HG03196 (cell line): ENCODE results near the gene PCCA.

Experiments used
- ATAC-seq: cut with Tn5 transposase; IDR thresholded peaks from one replicate; pipeline ENCODE4 v1.9.1; 2021; ENCODE audit not compliant: unreplicated experiment

PCCA gene

DNA sequence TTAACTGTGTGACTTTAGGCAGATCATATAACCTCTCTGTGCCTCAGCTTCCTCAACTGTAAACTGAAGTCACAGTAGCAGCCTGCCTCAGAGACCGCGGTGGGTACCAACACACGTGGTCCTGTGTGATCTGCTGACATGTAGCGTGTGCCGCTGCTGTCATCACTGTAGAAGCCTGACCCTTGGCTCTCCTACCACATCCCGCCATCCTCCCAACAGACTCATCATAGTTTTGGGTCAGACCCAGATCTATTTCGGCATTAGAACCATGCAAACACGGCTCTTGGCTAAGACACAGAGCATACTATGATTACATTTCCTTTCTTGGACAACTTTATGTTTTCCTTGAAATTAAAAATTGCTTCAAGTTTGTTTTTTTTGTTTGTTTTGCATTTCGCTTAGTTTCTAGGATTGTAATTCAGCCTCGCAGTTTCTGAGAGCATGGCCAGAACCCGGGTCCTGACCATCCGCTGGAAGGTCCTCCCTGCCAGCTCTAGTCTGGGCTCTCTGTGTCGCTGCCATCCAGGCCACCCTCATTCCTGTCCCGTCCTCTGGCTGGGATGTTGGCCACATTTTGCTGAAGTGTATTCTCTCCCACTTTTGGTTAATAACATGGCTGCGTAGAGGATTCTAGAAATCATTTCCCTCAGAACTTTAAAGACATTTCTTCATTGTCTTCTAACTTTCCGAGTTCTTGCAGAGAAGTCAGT, 446.7 kb downstream of the PCCA start:
- ATAC-seq = no peak

DNA sequence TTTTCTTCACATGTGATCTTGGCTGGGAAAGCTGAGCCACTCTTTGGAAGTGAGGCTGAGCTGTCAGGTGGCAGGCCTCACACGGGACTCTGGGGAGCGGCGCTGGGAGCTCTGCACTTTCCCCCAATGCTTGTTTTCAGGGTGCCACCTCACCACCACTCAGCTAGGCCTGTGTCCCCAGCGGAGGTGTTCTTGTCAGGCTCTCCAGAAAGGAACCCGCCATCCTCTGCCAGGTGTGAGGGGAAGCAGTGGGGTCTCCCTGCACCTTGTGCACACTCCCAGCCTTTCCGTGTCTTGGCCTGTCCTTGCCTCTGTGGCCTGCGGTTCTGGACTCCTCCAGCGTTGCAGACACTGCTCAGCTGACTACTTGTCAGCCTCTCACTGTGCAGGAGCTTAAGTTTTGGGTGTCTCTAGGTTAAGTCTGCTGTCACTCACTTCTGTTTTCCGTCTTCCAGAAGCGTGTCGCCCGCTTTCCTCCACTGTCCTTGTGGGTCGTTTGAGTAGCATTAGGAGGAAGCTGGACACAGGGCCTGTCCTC, 447.8 kb downstream of the PCCA start:
- no peak for ATAC-seq

DNA sequence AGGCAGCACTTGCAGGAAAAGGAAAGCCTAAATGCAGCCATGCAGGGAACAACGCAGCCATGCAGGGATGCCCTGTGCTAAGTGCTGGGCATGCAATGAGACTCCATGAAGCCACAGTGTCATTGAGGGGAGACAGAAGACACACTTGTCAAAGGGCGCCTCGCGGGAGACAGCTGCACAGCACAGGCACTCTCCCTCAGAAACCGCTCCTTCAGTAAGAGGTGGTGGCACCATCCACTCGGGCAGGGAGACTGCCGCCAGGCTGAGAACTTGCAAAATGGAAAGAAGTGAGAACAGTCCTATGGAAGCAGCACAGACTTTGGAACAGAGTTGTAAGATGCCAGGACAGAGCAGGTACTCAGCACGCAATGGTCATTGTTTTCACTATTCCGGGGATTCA, 448.6 kb downstream of the PCCA start:
- ATAC-seq = no peak

DNA sequence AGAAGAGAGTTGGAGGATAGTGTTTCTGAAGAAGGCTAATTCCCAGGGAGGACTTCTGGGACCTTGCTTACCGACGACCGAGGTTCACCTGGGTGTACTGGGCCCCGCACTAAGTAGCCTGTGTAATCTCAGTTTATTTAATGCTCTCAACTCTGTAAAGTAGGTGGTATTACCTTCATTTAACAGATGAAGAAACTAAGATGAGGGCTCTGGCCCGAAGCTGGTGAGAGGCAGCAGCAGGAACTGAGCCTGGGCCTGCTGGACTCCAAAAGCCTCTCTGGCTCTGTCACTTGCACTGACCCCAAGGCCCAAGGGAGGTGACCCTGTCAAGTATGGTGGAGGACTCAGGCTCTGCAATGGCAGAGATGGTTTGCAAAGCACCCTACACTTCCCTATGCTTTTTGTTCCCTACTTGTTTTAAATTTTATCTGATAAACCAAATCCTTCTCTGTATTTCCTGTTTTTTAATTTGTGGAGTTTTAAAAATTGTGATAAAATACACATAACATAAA, 449.1 kb downstream of the PCCA start:
- ATAC-seq = no peak

DNA sequence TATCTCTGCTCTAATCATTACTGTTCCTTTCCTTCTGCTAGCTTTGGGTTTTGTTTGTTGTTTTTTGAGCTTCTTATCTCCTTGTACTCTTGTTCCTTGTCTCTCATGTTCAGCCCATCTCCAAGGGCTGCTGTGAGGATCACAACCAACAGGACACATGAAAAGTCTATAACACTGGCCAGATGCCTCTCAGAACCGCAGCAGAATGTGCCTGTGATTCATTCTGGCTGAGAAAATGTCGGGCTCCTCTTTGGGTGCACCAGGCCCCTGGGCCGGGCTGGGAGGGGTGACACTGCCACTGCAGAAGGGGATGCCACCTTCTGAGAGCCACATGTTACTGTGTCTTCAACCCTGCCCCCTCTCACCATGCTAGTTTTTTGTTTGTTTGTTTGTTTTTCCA, 451.7 kb downstream of the PCCA start:
- no peak for ATAC-seq

DNA sequence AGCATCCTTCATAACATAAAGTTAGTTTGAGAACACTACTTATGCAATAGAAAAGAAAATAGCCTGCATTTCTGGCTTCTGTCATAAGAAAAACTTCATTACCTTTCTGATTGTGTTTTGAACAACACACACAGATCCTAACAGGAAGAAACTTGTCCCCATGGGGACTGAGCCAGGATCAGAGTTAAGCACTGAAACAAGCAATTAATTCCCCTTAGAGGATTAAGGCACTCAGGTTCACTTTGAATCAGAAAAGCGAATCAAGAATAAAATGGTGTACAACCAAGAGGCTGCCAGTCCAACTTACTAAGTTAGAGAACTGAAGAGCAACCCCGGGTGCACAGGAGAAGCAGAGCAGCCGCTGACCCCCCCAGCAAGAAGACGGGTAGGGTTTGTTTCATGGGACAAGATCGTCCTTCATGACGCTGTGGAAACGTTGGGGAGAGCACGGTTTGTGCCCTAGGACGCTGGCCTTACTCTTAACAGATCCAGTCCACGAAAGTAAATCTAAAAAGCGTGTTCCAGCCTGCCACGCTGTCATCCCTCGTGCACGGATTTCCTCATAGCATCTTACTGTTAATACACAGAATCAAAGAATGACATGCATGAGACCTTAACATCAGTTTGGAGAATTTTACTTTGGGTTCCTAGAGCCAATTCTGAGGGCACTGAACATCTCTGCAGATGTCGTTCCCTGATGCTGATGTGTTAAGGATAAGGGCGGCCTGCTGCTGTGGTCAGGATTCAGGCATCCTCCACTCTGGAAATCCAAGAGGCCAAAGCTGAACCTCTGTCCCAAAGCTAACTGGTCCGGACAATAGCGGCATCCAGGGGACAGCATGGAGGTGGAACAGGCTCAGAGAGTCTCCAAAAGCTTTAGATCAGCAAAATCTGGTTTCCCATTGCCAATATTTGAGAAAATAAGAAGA, 453.3 kb downstream of the PCCA start:
- ATAC-seq = no peak

DNA sequence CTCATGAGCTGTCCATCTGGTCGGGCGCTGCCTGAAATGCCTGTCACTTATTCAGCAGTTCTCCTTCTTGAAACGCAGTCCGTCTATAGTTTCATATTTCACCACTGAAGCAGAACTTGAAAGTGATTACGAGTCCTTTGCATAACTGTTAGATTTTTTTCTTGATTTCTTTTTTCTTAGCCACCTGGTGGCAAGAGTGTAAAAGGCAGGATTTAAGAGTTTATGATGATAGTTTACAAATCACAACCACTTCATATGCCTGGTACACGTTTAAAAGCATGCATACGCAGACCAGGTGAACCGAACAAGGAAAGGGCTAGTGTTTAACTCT, 453.9 kb downstream of the PCCA start:
- ATAC-seq = peak; percentile 72

DNA sequence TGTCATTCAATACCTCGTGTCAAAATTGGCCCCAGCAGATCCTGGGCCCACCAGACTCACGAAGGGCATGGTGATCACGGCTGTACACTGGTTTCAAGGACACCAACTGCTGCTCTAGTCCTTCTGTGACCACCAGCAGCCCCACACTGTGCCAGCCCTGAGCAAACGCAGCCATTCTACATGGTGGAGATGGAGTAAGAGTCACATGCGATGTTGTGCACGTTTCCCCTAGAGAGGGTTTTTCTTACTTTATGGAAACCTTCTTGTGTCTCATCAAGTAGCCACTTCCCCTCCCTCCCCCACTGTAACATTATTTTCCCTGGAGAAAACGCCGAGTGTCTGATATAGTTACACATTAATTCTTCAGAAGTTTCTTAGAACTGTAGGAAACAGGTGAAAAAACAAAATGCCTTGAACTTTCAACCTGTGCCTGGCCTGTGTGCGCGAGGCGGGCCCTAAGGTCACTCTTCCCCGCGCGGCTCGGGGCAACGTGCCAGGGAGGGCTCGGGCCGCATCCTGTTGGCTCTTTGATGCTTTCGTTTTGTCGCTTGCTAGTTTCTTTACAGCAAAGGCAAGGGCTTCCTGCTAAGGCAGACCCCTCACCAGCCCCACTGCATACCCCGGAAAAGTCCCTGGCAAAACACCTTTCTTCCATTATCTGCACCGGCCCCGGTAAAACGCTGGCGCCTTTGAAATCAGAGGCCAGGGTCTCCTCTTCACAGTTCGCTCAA, 455.1 kb downstream of the PCCA start:
- ATAC-seq = no peak

DNA sequence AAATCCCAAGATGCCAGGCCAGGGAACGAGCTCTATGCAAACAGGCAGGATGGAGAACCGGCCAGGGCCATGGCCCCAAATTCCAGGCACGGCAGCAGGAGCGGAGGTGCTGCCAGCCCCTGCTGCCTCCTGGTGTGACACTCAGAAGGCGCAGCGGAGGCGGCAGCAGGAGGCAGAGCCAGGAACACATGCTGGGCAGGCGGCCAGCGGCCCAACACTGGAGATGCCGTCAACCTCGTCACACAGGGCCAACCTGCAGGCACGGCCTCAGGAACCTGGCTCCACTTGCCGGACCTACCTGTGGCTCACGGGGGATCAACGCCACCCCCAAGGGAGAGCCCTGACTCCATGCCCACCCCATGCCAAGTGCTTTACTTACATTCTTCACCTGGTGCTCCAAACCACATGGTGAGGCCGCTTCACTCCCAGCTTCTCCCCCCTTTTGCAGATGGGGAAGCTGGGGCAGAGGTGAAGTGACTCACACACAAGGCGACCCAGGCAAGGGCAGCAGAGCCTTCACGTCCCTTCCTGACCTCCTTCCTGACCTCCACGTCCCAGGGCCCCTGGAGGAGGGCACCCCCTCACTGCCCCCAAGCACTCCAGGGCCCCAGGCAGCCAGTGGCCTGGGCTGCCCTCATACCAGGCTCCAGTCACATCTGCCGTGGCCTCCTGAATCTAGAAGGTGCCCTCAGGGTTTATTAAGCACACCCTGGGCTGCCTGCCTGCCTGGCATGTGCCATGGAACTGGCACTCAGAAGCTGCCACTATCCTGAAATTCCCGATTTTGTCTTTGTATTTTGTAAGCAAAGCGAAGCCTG, 456.2 kb downstream of the PCCA start:
- no peak for ATAC-seq

DNA sequence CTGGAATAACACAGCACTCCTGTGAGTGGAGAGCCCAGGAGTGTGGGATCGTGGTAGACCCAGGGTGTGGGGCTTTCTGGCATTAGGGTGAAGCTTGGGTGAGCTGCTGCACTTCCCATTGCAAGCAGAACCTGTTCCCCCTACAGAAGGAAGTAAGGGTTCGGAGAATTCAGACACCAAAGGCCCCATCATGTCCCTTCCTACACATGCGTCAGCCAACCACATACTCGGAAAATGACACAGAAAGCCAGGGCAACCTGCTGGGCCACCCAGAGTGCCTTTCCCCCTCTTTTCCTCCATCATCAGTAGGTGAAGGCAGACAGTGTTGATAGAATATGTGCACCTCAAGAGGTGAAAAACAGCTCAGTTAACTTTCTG, 456.8 kb downstream of the PCCA start:
- ATAC-seq = no peak

DNA sequence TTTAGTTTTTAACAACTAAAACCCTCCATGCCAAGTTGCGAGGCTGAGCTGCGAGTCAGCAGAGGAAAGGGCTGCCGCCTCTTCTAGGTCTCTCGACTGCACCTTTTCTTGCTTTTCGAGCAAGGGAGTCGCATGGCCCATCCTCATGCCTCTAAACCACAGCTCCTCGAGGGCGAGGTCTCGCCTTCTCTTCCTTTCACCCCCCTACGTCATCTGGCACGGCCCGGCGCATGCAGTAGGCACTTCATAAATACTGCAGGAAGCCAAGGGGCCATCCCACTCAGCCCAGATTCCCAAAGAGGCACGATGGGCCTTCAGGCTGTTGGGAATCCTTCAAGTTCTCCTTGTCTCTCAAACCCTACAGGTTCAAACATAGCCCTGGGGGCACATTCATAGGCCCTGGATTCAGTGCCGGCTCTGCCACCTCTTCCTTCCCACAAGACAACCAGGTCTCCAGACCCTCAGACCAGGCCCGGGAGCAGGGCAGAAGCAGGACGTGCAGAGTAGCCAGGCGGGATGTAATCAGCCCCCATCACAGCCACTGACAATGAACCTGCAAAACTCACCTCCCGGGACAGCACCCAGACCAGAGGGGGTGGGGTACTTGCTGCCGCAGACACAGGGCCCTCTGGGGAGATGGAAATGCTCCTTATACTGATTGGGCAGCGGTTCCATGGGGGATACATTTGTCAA, 458.0 kb downstream of the PCCA start:
- ATAC-seq = no peak

DNA sequence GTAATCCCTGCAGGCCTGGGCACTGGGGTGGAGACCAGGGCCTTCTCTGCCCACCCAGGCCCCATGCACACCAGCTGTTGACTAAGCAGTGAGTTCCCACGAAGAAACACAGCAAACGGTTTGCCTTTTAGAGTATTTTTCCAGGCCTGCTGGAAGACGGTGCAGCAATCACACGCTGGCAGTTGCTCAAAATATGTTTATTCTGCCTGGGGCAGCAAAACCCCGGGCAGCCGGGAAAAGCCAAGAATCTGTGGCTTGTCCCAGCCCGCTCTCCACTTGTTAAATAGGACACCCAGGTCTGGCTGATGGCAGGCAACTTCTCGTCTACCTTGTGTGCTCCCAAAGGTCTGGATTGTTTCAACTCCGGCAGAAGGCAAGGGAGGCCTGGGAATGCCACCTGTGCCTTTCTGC, 458.9 kb downstream of the PCCA start:
- no peak for ATAC-seq

DNA sequence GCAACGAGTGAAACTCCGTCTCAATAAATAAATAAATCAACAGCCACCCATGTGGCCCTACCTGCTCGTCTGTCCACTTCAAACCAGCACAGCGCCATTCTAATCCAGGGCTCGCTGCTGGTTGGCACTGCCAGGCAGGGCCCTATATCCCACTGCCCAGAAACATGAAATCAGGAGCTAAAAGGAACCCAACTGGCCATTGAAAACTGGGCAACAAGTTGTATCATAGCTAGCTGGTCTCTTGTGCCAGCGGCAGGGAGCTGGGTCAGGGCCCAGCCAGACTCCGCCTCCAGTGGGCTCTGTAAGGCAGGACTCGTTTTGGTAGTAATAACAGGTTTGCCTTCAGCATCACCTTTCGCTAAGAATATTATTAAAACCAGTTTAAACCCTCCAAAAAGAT, 460.4 kb downstream of the PCCA start:
- ATAC-seq = no peak

DNA sequence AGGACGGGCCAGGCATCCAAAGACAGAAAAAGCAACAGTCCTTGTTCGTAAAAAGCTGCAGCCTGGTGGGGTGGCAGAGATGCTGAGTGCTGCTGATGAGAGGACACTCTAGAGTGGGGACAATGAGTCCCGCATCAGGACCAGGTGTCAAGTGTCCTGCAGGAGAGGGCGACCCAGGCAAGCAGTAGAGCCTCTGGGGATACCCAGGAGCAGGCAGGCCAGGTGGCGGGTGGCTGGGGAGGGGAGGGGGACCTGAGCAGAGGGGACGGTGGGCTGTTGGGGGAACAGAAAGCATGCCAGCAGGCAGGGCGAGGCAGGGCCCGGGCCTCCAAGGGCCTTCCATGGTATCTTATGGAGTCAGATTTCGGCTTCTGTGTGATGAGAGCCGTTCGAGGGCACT, 463.9 kb downstream of the PCCA start:
- ATAC-seq = no peak

DNA sequence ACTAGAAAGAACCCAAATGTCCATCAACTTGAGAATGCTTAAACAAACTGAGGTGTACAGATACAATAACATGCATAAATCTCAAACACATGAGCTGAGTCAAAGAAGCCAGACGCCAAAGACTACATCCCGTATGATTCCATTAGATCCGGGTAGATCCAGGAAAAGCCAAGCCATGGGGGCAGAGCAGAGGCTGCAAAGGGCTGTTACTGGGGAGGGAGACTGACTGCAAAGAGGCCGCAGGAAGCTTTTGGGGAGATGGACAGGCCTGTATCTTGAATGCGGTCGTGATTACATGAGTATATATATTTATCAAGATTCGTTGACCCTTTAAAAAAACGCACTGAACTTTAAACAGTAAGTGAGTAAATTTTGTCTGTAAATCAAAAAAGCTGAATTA, 471.0 kb downstream of the PCCA start:
- ATAC-seq = no peak

DNA sequence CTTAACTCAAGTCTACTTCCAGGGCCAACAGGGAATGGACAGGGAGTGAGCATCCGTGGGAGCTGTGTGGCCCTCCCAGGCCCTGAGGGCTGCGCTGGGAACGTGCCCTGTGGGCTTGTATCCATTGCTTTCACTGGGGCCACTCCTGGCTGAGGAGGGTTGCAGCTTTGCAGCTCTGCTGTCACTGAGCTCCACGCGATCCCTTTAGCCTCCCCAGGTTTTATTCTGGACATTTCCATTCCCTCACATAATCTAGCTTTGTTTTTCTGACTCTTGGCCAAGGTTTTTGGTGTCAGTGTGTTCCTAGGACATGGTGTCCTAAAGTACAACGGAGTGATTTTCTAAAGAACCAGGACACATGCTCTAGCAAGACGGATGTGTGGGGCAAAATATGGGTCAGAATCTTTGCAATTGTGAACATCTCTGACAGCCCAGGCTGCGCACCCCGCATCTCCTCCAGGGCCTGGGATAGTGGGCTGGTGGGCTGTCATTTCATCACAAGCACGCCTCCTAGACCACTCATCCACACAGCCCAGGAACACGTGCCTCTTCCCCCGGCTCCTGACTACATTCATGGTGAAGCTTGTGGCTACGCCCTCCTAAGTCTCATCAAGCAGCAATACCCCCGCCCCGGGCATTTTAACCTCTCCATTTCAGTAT, 471.7 kb downstream of the PCCA start:
- ATAC-seq = no peak

DNA sequence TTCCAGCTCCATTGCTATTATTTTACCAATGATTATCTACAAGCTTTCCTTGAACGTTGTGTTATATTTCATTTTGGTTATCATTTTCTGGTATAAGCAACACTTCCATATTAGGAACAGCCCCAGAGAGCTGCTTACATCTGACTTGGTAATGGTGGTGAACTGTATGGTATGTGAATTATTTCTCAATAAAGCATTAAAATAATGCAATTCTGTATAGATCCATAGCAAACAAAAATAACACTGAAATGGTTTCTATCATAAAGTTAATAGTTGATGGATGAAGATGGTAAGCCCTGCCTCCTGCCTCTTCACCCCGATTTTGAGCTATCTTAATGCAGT, 472.2 kb downstream of the PCCA start:
- ATAC-seq = no peak

DNA sequence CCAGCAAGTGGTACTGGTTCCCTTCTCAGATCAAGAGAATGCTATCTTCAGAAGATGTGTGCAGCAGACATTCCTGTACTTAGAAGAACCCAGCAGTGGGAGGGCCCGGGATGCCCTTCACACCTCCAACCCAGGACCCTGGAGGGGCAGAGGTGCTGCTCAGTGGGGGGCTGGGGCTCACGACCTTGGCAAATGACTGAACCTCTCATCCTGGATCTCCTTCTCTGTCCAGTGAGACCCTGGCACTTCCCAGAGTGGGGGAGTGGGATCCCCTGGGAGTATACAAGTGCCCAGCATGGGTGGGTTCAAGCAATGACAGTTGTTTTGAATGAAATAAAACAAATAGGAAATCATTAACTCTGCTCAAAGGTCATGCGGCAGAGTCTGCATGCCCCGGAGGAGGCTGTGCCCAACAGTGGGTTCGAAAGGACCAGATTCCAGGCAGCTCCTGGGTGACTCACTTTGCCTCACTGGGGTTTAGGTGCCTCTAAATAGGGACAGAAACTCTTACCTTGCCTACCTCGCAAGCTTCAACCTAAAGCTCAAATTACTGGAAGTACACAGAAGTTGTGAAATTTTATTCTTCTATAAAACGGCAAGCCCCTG, 472.8 kb downstream of the PCCA start:
- no peak for ATAC-seq

DNA sequence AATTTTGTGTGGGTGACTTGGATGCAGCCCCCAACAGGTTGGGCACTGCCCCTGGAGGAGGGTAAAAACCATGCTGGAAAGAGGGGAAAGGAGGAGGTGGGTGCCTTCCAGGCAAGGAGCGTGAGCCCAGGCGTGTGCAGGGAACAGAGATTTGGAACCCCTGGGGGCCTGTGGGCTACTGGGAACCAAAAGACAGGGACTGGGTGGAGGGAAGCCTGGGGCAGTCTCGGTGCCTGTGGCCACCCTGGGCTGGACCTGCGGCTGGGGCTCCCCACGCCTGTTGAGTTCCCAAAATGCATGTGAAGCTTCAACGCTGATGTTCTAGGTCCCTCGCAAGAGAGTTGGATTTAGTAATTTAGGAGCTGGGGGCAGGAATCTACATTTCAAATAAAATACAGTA, 474.9 kb downstream of the PCCA start:
- no peak for ATAC-seq
